Ishikawa (cell line): ENCODE data around the gene MLYCD.

ENCODE experiments used
- CEBPB ChIP-seq: IDR thresholded peaks from 2 replicates; pipeline ENCODE4 v1.6.1; 2012
- CREB1 ChIP-seq: IDR thresholded peaks from 2 replicates; pipeline ENCODE4 v1.6.1; 2012; ENCODE audit warnings: low read depth
- EGR1 ChIP-seq: IDR thresholded peaks from 2 replicates; pipeline ENCODE4 v1.6.1; 2012
- EP300 ChIP-seq: IDR thresholded peaks from 2 replicates; pipeline ENCODE4 v1.6.1; 2012; ENCODE audit warnings: borderline replicate concordance
- FOXM1 ChIP-seq: IDR thresholded peaks from 2 replicates; pipeline ENCODE4 v1.6.1; 2012; ENCODE audit warnings: low read depth, borderline replicate concordance
- MAX ChIP-seq: IDR thresholded peaks from 2 replicates; pipeline ENCODE4 v1.6.1; 2012
- NFIC ChIP-seq: IDR thresholded peaks from 2 replicates; pipeline ENCODE4 v1.6.1; 2012
- RAD21 ChIP-seq: IDR thresholded peaks from 2 replicates; pipeline ENCODE4 v1.6.1; 2012; ENCODE audit warnings: low read depth
- TAF1 ChIP-seq: IDR thresholded peaks from 2 replicates; pipeline ENCODE4 v1.6.1; 2012; ENCODE audit warnings: low read depth, mild to moderate bottlenecking
- TCF12 ChIP-seq: IDR thresholded peaks from 2 replicates; pipeline ENCODE4 v1.6.1; 2012; ENCODE audit warnings: low read depth
- TEAD4 ChIP-seq: IDR thresholded peaks from 2 replicates; pipeline ENCODE4 v1.6.1; 2012
- USF1 ChIP-seq: IDR thresholded peaks from 2 replicates; pipeline ENCODE4 v1.6.1; 2012
- YY1 ChIP-seq: IDR thresholded peaks from 2 replicates; pipeline ENCODE4 v1.6.1; 2012; ENCODE audit warnings: low read depth
- ZBTB7A ChIP-seq: IDR thresholded peaks from 2 replicates; pipeline ENCODE4 v1.6.1; 2012; ENCODE audit warnings: low read depth
- TF ChIP-seq, protein P1 (sequence below): IDR thresholded peaks from 2 replicates; pipeline ENCODE4 v1.6.1; 2012; ENCODE audit warnings: low read depth, mild to moderate bottlenecking

Gene MLYCD

DNA sequence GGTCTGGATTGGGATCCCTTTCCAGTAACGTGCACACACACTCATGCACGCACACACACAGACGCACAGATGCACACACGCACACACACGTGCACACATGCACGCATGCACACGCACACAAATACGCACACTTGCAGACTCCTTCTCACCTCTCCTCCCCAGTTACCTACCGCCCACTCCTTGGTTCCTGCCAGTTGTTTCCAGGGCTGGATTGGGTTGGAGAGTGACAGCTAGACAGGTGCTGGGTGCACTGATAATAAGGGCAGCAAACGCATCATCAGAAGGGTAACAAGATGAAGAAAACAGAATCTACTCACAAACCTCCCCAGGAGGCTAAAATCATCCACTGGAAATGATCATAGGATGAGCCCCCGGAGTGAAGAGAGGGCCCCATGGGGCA, 46.1 kb upstream of the MLYCD start:
- TF ChIP-seq CREB1, result no peak
- no peak for TF ChIP-seq FOXM1
- TF ChIP-seq YY1, result no peak
- no peak for TF ChIP-seq NFIC
- TF ChIP-seq TAF1, result no peak
- no peak for TF ChIP-seq TEAD4

- TF ChIP-seq MAX, result no peak
- no peak for TF ChIP-seq TAF1
- no peak for TF ChIP-seq FOXM1
- TF ChIP-seq EP300, result no peak
- TF ChIP-seq ZBTB7A, result no peak
- no peak for TF ChIP-seq CEBPB
- no peak for TF ChIP-seq TCF12
- no peak for TF ChIP-seq USF1
- TF ChIP-seq RAD21, result no peak
- TF ChIP-seq TEAD4, result no peak
- no peak for TF ChIP-seq YY1
- no peak for TF ChIP-seq EGR1
- no peak for TF ChIP-seq CREB1
- TF ChIP-seq NFIC, result no peak
- TF ChIP-seq, protein P1, sequence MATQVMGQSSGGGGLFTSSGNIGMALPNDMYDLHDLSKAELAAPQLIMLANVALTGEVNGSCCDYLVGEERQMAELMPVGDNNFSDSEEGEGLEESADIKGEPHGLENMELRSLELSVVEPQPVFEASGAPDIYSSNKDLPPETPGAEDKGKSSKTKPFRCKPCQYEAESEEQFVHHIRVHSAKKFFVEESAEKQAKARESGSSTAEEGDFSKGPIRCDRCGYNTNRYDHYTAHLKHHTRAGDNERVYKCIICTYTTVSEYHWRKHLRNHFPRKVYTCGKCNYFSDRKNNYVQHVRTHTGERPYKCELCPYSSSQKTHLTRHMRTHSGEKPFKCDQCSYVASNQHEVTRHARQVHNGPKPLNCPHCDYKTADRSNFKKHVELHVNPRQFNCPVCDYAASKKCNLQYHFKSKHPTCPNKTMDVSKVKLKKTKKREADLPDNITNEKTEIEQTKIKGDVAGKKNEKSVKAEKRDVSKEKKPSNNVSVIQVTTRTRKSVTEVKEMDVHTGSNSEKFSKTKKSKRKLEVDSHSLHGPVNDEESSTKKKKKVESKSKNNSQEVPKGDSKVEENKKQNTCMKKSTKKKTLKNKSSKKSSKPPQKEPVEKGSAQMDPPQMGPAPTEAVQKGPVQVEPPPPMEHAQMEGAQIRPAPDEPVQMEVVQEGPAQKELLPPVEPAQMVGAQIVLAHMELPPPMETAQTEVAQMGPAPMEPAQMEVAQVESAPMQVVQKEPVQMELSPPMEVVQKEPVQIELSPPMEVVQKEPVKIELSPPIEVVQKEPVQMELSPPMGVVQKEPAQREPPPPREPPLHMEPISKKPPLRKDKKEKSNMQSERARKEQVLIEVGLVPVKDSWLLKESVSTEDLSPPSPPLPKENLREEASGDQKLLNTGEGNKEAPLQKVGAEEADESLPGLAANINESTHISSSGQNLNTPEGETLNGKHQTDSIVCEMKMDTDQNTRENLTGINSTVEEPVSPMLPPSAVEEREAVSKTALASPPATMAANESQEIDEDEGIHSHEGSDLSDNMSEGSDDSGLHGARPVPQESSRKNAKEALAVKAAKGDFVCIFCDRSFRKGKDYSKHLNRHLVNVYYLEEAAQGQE, result no peak
These were observed 45.1 kb upstream of the MLYCD start for GRCh38 chr16:83853834-83854233.

DNA sequence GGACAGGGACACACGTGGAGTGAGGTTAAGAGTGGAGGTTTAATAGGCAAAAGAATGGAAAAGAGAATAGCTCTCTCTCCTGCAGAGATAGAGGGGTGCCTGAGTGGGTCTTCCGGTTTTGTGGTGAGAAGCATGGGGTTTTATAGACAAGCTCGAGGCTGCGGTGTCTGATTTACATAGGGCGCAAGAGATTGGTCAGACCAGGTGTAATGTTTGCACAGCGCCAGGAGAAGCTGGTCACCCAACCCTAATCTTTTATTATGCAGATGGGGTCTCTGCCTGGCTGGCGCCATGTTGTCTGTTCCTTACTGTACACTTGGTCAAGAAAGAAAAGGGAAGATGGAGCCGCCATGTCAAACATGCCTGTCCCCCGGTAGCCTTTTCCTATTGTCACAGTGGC, 44.5 kb upstream of the MLYCD start:
- no peak for TF ChIP-seq ZBTB7A
- TF ChIP-seq RAD21, result no peak
- no peak for TF ChIP-seq CREB1
- TF ChIP-seq EP300, result no peak
- TF ChIP-seq YY1, result no peak
- TF ChIP-seq TCF12, result no peak
- TF ChIP-seq NFIC, result no peak

GRCh38 chr16:83856792-83857191, 42.1 kb upstream of the MLYCD start:
- TF ChIP-seq, protein P1, result no peak
- TF ChIP-seq TCF12, result no peak
- TF ChIP-seq TAF1, result no peak
- no peak for TF ChIP-seq FOXM1
- no peak for TF ChIP-seq TEAD4
- TF ChIP-seq RAD21, result no peak

GRCh38 chr16:83859265-83859664, 39.6 kb upstream of the MLYCD start:
- TF ChIP-seq EGR1 (no peak), YY1 (no peak), FOXM1 (no peak), MAX (no peak), TAF1 (no peak), CREB1 (no peak), RAD21 (no peak), TCF12 (no peak), EP300 (no peak), NFIC (no peak), TEAD4 (no peak), ZBTB7A (no peak), CEBPB (no peak), USF1 (no peak)
- TF ChIP-seq, protein P1, result no peak
